Measurements from ENCODE around the gene WDR49.
"Not testable (repeated sequence)": the region's sequence is repeated elsewhere in the genome, so short reads cannot be mapped to it uniquely, and the experiment has no call there.

Gene WDR49

DNA sequence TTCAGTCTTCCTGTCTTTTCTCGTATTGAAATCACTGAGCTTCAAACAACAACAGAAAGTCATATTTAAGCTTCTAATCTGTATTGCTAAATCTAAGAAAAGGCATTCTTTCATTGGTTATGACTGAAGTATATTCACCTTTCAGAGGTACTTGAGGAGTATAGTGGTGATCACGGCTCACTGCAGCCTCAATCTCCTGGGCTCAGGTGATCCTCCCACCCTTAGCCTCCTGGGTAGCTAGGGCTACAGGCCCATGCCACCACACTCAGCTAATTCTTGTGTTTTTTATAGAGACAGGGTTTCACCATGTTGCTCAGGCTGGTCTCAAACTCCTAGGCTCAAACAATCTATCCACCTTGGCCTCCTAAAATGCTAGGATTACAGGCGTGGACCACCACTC lies 38.7 kb downstream of the WDR49 start:
- in situ Hi-C loops (cut with MboI; ENCODE audit: low sequenced_read_pairs) = no loop called here

DNA sequence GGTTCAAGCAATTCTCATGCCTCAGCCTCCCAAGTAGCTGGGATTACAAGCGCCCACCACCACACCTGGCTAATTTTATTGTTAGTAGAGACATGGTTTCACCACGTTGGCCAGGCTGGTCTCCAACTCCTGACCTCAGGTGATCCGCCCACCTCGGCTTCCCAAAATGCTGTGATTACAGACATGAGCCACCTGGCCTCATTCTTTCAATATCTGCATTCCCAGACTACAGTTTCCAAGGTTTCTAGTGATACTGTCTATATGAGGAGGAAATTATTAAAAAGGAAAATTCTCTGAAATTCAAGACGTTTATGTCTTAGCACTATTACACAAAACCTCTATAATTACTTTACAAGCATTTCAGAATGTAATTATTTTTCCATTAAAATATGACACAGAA lies 39.5 kb downstream of the WDR49 start:
- in situ Hi-C loops (cut with MboI; ENCODE audit: low sequenced_read_pairs) = not testable (repeated sequence)

DNA sequence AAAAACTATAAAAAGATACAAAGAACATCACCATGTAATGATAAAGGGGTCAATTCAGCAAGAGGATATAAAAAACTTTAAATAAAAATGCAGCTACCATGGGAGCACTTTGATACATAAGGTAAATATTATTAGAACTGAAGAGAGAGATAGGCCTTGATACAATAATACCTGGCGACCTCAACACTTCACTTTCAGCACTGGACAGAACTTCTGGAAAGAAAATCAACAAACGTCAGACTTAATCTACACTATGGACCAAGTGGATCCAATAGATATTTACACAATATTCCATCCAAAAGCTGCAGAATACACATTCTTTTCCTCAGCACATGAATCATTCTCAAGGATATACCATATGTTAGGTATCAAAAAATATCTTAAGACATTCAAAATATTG lies 42.0 kb downstream of the WDR49 start:
- in situ Hi-C loops (cut with MboI; ENCODE audit: low sequenced_read_pairs) = no loop called here

- in situ Hi-C loops (cut with MboI; ENCODE audit: low sequenced_read_pairs) = no loop called here
These were observed 44.6 kb downstream of the WDR49 start for GRCh38 chr3:167609156-167609555.

GRCh38 chr3:167606836-167607235 lies 46.9 kb downstream of the WDR49 start:
- in situ Hi-C loops (cut with MboI; ENCODE audit: low sequenced_read_pairs) = no loop called here

- in situ Hi-C loops (cut with MboI; ENCODE audit: low sequenced_read_pairs) = no loop called here
These were observed 47.9 kb downstream of the WDR49 start for GRCh38 chr3:167605871-167606270.

DNA sequence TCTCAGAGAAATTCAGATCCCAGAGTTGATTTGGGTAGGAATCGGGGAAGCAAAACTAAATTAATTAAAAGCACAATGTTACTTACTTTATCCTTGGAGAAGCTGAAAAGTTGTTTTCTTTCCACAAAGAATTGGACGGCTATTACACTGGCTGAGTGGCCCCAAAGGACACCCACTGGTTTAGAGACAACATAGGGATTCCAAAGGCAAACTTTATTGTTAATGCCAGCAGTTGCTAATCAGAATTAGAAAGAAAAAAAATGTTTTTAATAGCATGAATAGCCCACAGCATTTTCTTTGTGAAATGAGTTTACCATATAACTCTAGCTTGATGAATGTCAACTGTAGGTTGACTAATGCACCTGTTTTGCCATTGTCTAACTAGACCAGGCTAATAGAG lies 51.7 kb downstream of the WDR49 start:
- in situ Hi-C loops (cut with MboI; ENCODE audit: low sequenced_read_pairs) = no loop called here

DNA sequence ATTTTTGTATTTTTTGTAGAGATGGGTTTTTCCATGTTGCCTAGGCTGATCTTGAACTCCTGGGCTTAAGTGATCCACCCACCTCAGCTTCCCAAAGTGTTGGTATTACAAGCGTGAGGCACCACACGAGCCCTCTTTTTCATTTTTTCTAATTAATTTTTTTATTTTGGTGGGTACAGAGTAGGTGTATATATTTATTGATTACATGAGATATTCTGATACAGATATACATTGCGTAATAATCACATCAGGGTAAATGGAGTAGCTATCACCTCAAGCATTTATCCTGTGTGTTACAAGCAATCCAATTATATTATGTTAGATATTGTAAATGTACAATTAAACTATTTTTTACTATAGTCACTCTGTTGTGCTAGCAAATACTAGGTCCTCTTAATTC lies 66.1 kb downstream of the WDR49 start:
- in situ Hi-C loops (cut with MboI; ENCODE audit: low sequenced_read_pairs) = no loop called here

DNA sequence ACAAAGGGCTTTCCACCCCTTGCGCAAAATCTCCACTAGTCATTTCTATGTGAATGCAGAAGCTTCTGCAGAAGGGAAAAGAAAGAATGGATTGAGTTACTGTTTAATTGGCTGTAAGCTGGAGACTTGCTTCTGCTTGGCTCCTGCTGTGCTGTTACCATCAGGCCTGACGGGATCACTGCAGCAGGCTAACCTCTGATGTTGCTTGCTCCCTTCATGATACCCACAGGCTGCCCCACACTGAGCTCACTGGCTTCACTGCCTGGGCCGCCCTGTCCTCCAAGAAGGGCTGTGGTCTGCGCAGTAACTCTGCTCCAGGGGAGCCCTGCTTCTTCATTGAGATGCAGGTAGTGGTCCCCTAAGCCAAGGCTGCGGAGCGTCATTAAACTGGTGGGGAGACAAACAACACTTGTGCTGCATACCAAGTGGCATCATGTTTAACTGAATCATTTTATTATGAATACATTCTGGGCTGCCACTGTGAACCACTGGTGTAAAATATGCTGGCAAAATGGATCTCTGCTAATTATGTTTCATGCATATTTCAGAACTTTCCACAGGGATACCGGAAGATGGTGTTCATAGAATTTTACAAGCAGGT lies 78.6 kb downstream of the WDR49 start:
- in situ Hi-C loops (cut with MboI; ENCODE audit: low sequenced_read_pairs) = no loop called here

GRCh38 chr3:167572991-167573390 lies 80.8 kb downstream of the WDR49 start:
- in situ Hi-C loops (cut with MboI; ENCODE audit: low sequenced_read_pairs) = no loop called here

DNA sequence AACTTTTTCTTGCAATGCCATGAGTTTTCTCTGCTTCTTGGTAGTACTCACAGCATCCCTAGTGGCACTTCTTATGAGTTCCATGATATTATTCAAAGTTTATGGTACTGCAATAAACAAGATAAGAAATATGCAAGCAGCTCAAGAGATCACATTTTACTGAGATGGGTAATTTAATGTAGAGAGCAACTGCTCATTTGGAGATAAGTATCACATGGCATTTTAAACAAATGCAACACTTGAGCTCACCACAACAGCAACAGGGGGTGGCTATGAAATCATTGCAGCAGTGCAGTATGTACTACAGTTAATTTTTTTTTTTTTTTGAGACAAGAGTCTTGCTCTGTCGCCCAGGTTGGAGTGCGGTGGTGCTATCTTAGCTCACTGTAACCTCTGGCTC lies 85.1 kb downstream of the WDR49 start:
- in situ Hi-C loops (cut with MboI; ENCODE audit: low sequenced_read_pairs) = no loop called here

GRCh38 chr3:167565489-167565888 lies 88.3 kb downstream of the WDR49 start:
- in situ Hi-C loops (cut with MboI; ENCODE audit: low sequenced_read_pairs) = no loop called here

DNA sequence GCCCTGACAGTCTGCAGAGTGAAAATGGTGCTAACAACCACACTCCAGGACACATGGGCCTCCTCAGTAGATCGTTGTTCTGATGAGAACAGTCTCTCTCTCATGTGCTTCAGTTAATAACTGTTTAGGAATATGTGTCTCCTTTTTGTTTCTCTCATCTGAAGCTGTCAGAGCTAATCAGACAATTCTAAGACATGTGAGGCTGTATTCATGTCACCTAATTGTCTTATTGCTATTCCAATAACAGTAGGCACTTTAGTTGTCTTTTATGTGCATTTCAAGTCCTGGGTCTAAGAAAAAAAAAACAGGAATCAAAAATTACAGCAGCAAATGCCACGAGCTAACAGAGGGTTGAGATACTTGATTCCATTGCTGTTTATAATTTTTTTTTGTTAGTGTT lies 89.1 kb downstream of the WDR49 start:
- in situ Hi-C loops (cut with MboI; ENCODE audit: low sequenced_read_pairs) = no loop called here

DNA sequence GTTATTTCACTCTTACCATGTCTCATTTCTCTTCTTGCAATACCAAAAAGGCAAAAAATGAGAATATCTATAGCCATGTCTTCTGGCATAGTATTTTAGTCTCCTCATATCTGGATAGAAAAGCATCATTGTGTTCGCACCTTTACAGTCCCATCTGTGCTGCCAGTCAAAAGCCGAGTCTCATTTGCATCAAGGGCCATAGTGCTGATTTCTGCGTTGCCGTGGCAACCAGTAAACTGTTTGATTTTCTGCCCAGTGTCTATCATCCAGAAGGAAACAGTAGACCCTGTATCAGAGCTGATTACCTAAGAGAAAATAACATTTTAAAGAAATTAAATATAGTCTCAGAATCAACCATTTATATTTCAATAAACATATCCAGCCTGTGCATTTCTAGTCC lies 93.8 kb downstream of the WDR49 start:
- in situ Hi-C loops (cut with MboI; ENCODE audit: low sequenced_read_pairs) = no loop called here

GRCh38 chr3:167554898-167555297 lies 98.8 kb downstream of the WDR49 start:
- in situ Hi-C loops (cut with MboI; ENCODE audit: low sequenced_read_pairs) = no loop called here

GRCh38 chr3:167538081-167538480 lies 115.7 kb downstream of the WDR49 start:
- in situ Hi-C loops (cut with MboI; ENCODE audit: low sequenced_read_pairs) = no loop called here

GRCh38 chr3:167521006-167521355 lies 132.8 kb downstream of the WDR49 start:
- in situ Hi-C loops (cut with MboI; ENCODE audit: low sequenced_read_pairs) = no loop called here

DNA sequence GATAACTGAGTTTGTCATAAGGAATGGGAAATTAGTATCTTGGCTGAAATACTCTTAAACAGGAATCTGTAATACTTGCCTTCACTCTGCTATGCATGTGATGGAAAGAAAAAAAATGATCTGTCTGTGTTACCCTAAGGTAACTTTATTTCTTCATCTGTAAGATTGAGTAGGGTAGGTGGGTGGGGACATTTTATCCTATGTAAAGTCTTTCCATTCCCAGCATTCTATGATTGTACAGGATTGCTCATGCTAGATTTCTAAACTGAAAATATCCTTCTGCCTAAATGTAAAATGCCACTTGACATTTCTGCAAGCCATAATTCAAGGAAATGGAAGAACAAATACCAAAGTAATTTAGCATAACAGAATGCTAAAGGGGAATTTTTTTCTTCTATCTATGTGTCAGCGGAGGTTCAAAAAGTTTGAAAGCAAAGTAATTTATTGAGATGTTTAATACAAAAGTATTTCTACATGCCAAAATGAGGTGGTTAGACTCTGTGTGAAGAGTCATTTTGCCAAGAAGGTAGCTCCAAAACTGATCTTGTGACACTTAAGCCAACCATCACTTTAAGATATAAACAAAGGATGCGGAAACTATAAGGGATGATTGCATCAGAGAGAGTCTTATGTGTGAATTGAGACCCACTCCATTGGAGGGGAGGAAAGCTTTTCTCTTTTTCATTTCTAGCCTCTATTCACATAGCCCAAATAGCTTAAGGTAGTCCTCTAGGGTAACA lies 133.3 kb downstream of the WDR49 start:
- in situ Hi-C loops (cut with MboI; ENCODE audit: low sequenced_read_pairs) = no loop called here

GRCh38 chr3:167507954-167508353 lies 145.8 kb downstream of the WDR49 start:
- in situ Hi-C loops (cut with MboI; ENCODE audit: low sequenced_read_pairs) = no loop called here

DNA sequence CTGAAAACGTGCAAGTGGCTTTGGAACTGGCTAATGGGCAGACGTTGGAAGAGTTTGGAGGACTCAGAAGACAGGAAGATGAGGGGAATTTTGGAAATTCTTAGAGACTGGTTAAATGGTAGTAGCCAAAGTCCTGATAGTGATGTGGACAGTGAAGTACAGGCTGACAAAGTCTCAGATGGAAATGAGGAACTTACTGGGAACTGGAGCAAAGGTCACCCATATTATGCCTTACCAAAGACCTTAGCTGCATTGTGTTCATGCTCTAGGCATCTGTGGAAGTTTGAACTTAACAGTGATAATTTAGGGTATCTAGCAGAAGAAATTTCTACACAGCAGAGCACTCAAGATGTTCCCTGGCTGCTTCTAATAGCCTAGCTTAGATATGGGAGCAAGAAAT lies 151.3 kb downstream of the WDR49 start:
- in situ Hi-C loops (cut with MboI; ENCODE audit: low sequenced_read_pairs) = no loop called here

DNA sequence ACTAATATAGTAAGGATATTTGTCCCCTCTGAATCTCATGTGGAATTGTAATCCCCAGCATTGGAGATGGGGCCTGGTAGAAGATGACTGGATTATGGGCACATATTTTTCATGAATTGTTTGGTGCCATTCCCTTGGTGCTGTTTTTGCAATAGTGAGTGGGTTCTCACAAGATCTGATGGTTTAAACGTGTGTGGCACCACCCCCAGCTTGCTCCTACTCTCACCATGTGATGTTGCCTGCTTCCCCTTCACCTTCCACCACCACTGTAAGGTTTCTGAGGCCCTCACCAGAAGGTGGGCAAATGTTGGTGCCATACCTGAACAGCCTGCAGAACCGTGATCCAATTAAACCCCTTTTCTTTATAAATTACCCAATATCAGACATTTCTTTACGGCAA lies 151.8 kb downstream of the WDR49 start:
- in situ Hi-C loops (cut with MboI; ENCODE audit: low sequenced_read_pairs) = no loop called here

GRCh38 chr3:167497903-167498302 lies 155.8 kb downstream of the WDR49 start:
- in situ Hi-C loops (cut with MboI; ENCODE audit: low sequenced_read_pairs) = no loop called here

GRCh38 chr3:167493244-167493643 lies 160.5 kb downstream of the WDR49 start:
- in situ Hi-C loops (cut with MboI; ENCODE audit: low sequenced_read_pairs) = no loop called here

Measured in HL-60/S4 treated with phorbol 12-myristate 13-acetate at 8.2 ng/mL for 4 days and 3 days (cell line).